GM06990 (cell line): ENCODE measurements around the gene STAG2.

ENCODE experiments used
- DNase-seq: peaks from one replicate; pipeline ENCODE4 v3.0.0-alpha.2; 2011; ENCODE audit not compliant: insufficient read length; ENCODE audit errors: extremely low read depth
- H3K27me3 ChIP-seq: replicated peaks from 2 replicates; pipeline ENCODE4 v1.6.0; 2011; ENCODE audit warnings: low read length; ENCODE audit not compliant: control insufficient read depth, insufficient read depth
- H3K36me3 ChIP-seq: 2 replicates; pipeline ENCODE4 v1.5.1; 2011; ENCODE audit warnings: low read length; ENCODE audit not compliant: control insufficient read depth, insufficient read depth
- H3K4me3 ChIP-seq: replicated peaks from 2 replicates; pipeline ENCODE4 v1.5.1; 2011; ENCODE audit warnings: low read depth, mild to moderate bottlenecking, control low read depth, low read length
- CTCF ChIP-seq: IDR thresholded peaks from 2 replicates; pipeline ENCODE4 v1.5.1; 2011; ENCODE audit warnings: low read length, control low read depth, mild to moderate bottlenecking, inconsistent platforms; ENCODE audit not compliant: insufficient read depth, poor library complexity, severe bottlenecking

STAG2 gene

GRCh38 chrX:123990169-123990568, 28.7 kb downstream of the STAG2 start:
- H3K4me3 ChIP-seq, result peak overlapping the region; percentile 14; the same call in 1 of the 2 replicates
- H3K36me3 ChIP-seq, result no peaks in the 10 kb centered on the region
- no peak for DNase-seq
- no peaks in the 10 kb centered on the region for H3K27me3 ChIP-seq
- TF ChIP-seq CTCF, result no peak

GRCh38 chrX:123990602-123991001, 29.1 kb downstream of the STAG2 start:
- no peak for TF ChIP-seq CTCF
- DNase-seq, result no peak
- Histone ChIP-seq H3K36me3 (no peaks in the 10 kb centered on the region), H3K4me3 (no peak overlapping the region), H3K27me3 (no peaks in the 10 kb centered on the region)

GRCh38 chrX:123993326-123993725, 31.8 kb downstream of the STAG2 start:
- Histone ChIP-seq H3K4me3 (no peak overlapping the region), H3K27me3 (no peaks in the 10 kb centered on the region), H3K36me3 (no peaks in the 10 kb centered on the region)
- no peak for DNase-seq
- no peak for TF ChIP-seq CTCF

- H3K27me3 ChIP-seq, result no peaks in the 10 kb centered on the region
- no peaks in the 10 kb centered on the region for H3K36me3 ChIP-seq
- no peak for DNase-seq
- TF ChIP-seq CTCF, result no peak
- no peak overlapping the region for H3K4me3 ChIP-seq
These were observed 32.6 kb downstream of the STAG2 start for GRCh38 chrX:123993904-123994635.

- H3K4me3 ChIP-seq, result no peak overlapping the region
- DNase-seq, result no peak
- H3K36me3 ChIP-seq, result no peaks in the 10 kb centered on the region
- H3K27me3 ChIP-seq, result no peaks in the 10 kb centered on the region
- TF ChIP-seq CTCF, result no peak
These were observed 33.2 kb downstream of the STAG2 start for GRCh38 chrX:123994730-123995129.

- Histone ChIP-seq H3K4me3 (no peak overlapping the region), H3K36me3 (no peaks in the 10 kb centered on the region), H3K27me3 (no peaks in the 10 kb centered on the region)
- TF ChIP-seq CTCF, result no peak
- no peak for DNase-seq
These were observed 40.1 kb downstream of the STAG2 start for GRCh38 chrX:124001581-124001980.
